ENCODE data around the gene LNP1. TPM values are rescaled to one million over a fixed set of nuclear protein-coding genes. Genes with fewer than 3 reads are reported as not detected.
"Not testable (repeated sequence)": the region's sequence is repeated elsewhere in the genome, so short reads cannot be mapped to it uniquely, and the experiment has no call there.

The LNP1 gene, protein sequence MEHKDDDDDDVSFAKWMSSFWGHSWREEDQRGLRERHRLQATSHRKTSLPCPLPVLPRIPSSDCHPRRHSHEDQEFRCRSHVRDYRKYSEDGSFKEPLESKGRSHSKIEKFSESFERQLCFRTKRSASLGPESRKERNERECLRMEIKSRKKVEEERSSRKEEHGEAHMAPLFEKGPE
- total RNA-seq (2021; ENCODE audit: unreplicated experiment) = 1.8 TPM
- polyA plus RNA-seq (2012; ENCODE audit: insufficient read length) = 0.47 TPM
- Bru-seq, nascent RNA = percentile 58 among the genes with signal in this experiment
- BruChase-seq, experiment 1, labeled RNA remaining after a 2-hour chase = percentile 52 among the genes with signal in this experiment
- BruChase-seq, experiment 2, labeled RNA remaining after a 6-hour chase = percentile 45 among the genes with signal in this experiment
- long read RNA-seq, partial matches to known transcripts = 1 of 2 reads
- long read RNA-seq, other reads (novel, unspliced or antisense) = 1 of 2 reads

- Histone ChIP-seq H3K36me3 (ENCODE audit: control insufficient read depth, insufficient read depth, low read length) (no peaks in the 10 kb centered on the region; the same call in 1 of the 2 replicates), H3K27me3 (ENCODE audit: control insufficient read depth, insufficient read depth, low read length) (no peaks in the 10 kb centered on the region), H3K4me3 (ENCODE audit: low read depth in 2 of 2, low read length in 2 of 2) (peak within 1 kb of the TSS; percentile 74 to 87), H3K4me1 (ENCODE audit: control insufficient read depth, insufficient read depth, low read length) (peaks cover 10% of the 10 kb centered on the region; the same call in 1 of the 2 replicates), H3K27ac (ENCODE audit: low read length) (peak within 1 kb of the TSS; percentile 98), H3K9me3 (ENCODE audit: control insufficient read depth, insufficient read depth, low read depth, low read length) (no peaks in the 10 kb centered on the region)
- intact Hi-C loops (cut with micrococcal nuclease; ENCODE audit: unreplicated experiment) = loop anchor here (10.0 kb wide), 1 partner anchor 194 kb away; no protein-coding TSS in a partner anchor
- in situ Hi-C loops (cut with HindIII; ENCODE audit: low pct_unique_long_range_greater_than_20kb, low sequenced_read_pairs) = no loop called here
- POLR2A ChIA-PET = interaction anchor here (0.6 to 1.4 kb wide), 6 partner anchors 9 to 67 kb away, joined by 3 to 9 read pairs (median 4); partner anchors contain the start of gene NIT2
- DNase-seq (ENCODE audit: low read depth, low spot score) (peak; percentile 94), ATAC-seq (peak; percentile 97)
- CTCF ChIA-PET = no interaction called here
- no TSS peak for BruUV-seq (replicated peaks)
- TF ChIP-seq, protein P1, sequence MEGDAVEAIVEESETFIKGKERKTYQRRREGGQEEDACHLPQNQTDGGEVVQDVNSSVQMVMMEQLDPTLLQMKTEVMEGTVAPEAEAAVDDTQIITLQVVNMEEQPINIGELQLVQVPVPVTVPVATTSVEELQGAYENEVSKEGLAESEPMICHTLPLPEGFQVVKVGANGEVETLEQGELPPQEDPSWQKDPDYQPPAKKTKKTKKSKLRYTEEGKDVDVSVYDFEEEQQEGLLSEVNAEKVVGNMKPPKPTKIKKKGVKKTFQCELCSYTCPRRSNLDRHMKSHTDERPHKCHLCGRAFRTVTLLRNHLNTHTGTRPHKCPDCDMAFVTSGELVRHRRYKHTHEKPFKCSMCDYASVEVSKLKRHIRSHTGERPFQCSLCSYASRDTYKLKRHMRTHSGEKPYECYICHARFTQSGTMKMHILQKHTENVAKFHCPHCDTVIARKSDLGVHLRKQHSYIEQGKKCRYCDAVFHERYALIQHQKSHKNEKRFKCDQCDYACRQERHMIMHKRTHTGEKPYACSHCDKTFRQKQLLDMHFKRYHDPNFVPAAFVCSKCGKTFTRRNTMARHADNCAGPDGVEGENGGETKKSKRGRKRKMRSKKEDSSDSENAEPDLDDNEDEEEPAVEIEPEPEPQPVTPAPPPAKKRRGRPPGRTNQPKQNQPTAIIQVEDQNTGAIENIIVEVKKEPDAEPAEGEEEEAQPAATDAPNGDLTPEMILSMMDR (IDR thresholded peaks at IDR 0.05) = no peak
- peak; percentile 93 for TF ChIP-seq SIN3A (IDR thresholded peaks at IDR 0.05; ENCODE audit: borderline replicate concordance, insufficient read depth, low read depth, low read length)
- no peak for TF ChIP-seq REST (IDR thresholded peaks at IDR 0.05; ENCODE audit: insufficient read depth in 1 of 2, low read depth in 2 of 2, low read length in 1 of 2)
- TF ChIP-seq TCF7L2 (IDR thresholded peaks at IDR 0.05; ENCODE audit: low read depth, low read length) = peak; percentile 52; the same call in 1 of the 2 replicates
- TF ChIP-seq POLR2AphosphoS5 (IDR thresholded peaks at IDR 0.05; ENCODE audit: low read depth, low read length) = peak; percentile 99
These were observed at the start of gene LNP1, which contains the start of gene TOMM70 for GRCh38 chr3:100400780-100401673. TSS of gene LNP1 (plus strand) at chr3:100401539. CDS start at chr3:100429730, 28,191 bp downstream. TSS of gene TOMM70 (minus strand) at chr3:100401089. CDS start at chr3:100400949, 140 bp downstream.

DNA sequence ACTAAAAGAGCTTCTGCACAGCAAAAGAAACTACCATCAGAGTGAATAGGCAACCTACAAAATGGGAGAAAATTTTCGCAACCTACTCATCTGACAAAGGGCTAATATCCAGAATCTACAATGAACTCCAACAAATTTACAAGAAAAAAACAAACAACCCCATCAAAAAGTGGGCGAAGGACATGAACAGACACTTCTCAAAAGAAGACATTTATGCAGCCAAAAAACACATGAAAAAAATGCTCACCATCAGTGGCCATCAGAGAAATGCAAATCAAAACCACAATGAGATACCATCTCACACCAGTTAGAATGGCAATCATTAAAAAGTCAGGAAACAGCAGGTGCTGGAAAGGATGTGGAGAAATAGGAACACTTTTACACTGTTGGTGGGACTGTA lies 49.6 kb upstream of the LNP1 start:
- POLR2A ChIA-PET = not testable (repeated sequence)

More for the DNA sequence above, 49.6 kb upstream of the LNP1 start:
- H3K9me3 ChIP-seq (ENCODE audit: control insufficient read depth, insufficient read depth, low read depth, low read length); DNase-seq (ENCODE audit: low read depth, low spot score); H3K27me3 ChIP-seq (ENCODE audit: control insufficient read depth, insufficient read depth, low read length); H3K4me1 ChIP-seq (ENCODE audit: control insufficient read depth, insufficient read depth, low read length); in situ Hi-C loops (cut with HindIII; ENCODE audit: low pct_unique_long_range_greater_than_20kb, low sequenced_read_pairs); intact Hi-C loops (cut with micrococcal nuclease; ENCODE audit: unreplicated experiment); H3K4me3 ChIP-seq (ENCODE audit: low read depth in 2 of 2, low read length in 2 of 2); CTCF ChIA-PET; H3K27ac ChIP-seq (ENCODE audit: low read length); ATAC-seq: not testable (repeated sequence)
- H3K36me3 ChIP-seq (ENCODE audit: control insufficient read depth, insufficient read depth, low read length) = peaks cover 20% of the 10 kb centered on the region
- BruUV-seq (replicated peaks) = TSS peak; percentile 9
